ACHN (cell line): Measurements from ENCODE around the gene SLC9A1.

Source experiments
- DNase-seq: peaks from one replicate; pipeline ENCODE4 v3.0.0-alpha.2; 2015
- in situ Hi-C: cut with HindIII; loops from 2 replicates; pipeline ENCODE4 v1.10.0; 2017; ENCODE audit warnings: low sequenced_read_pairs, low pct_ligation_motif_present, low pct_unique_long_range_greater_than_20kb

SLC9A1 gene

DNA sequence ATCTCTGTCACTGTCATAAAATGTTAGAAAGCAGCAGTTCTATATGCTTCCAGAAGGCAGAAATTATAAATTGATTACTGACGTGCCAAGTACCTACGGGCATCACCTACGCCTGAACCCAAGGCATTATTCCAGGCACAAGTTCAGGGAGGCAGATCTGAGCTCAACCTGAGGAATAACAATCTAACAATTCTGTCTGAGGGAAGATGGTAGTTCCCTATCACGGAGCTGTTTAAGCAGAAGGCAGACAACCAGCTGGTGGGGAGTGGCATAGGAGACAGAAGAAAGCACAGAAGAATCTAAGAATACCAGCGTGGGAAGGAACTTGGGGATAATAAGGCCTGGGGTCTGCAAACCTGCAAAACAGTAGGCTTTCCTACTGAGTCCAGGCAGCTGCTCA, 40.4 kb downstream of the SLC9A1 start:
- in situ Hi-C loops, result no loop called here
- no peak for DNase-seq

DNA sequence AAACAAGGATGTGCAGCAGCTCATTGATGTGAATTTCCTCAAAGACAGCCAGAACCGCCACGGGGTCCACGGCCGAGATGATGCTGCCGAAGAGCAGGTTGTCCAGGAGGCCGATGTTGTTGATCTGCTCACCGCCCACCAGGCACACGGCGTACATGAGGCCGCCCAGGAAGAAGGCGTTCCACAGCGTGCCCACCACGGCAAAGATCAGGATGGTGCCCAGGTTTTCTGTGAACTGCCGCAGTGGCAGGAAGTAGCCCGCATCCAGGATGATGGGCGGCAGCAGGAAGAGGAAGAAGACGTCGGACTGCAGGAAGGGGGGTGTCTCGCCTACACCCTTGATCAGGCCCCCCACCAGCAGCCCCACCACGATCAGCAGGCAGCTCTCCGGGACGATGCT, 41.1 kb downstream of the SLC9A1 start:
- no peak for DNase-seq
- in situ Hi-C loops, result no loop called here

DNA sequence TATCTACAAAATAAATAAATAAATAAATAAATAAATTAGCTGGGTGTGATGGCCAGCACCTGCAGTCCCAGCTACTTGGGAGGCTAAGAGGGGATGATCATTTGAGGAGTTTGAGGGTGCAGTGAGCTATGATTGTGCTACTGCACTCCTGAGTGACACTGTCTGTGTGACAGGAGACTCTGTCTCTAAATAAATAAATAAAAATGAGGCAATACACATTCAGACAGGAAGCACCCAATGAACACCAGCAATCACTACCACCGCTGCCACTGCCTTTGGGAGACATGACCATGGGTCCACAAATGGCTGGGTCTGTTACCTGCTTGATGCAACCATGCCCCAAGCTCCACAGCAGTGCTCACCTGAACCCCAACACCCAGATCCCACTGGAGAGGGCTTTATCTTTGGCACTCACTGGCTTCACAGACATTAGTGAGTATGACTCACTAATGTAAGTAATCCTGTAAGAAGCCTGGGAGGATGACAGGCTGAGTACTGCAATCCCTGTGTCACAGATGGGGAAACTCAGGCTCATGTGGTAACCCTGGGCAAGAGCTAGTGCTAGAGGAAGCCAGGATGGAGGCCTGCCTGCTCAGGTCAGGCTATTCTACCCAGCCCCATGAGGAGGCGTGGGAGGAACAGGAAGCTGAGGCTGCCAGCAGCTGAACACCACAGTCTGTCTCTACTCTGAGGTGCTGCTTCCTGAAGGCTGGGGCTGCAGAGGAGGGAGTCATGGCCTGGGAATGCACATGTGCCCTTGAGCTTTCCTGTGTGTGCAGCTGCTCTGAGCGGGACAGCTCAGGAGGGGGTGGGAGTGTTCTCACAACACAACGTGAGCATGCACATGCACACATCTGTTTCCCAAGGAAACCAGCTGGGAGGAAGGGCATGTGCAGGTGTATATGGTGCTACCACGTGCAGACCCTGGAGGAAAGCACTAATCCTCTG, 43.0 kb downstream of the SLC9A1 start:
- in situ Hi-C loops, result no loop called here
- DNase-seq, result peak; percentile 89

DNA sequence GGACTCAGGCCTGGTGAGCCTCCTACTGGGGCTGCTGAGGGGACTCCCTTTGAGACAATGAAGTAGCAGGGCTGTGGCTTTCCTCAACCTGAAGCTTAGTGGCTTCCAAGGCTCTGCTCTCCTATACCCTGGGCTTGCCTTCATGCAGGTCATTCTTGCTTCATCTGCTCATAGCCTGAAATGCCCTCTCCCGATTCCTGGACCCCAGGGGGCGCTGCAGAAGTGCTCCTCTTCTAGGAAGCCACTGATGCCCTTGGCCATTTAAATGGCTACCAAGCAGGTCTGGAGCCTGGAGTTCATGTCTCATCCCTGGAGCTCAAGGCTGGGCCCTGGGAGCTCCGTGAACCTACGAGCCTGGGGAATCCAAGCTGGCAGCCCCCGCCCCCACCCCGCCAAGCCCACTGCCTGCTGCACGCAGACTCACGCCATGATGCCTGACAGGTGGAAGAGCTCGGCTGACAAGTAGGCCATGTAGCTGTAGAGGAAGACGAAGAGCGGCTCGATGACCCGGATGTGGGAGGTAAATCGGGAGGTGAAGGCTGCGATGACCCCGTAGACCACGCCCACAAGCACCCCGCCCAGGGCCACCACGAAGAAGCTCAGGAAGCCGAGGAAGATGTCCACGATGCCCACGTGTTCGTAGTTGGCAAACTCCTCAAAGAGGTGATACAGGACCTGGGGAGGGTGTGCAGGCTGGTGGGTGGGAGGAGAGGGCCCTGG, 45.7 kb downstream of the SLC9A1 start:
- peak; percentile 10 for DNase-seq
- in situ Hi-C loops, result no loop called here

- in situ Hi-C loops, result no loop called here
Observed at GRCh38 chr1:27108588-27108987, 46.3 kb downstream of the SLC9A1 start.

GRCh38 chr1:27106561-27107323, 48.2 kb downstream of the SLC9A1 start:
- no peak for DNase-seq
- in situ Hi-C loops, result no loop called here

More at GRCh38 chr1:27108588-27108987, 46.3 kb downstream of the SLC9A1 start:
- DNase-seq, result no peak

DNA sequence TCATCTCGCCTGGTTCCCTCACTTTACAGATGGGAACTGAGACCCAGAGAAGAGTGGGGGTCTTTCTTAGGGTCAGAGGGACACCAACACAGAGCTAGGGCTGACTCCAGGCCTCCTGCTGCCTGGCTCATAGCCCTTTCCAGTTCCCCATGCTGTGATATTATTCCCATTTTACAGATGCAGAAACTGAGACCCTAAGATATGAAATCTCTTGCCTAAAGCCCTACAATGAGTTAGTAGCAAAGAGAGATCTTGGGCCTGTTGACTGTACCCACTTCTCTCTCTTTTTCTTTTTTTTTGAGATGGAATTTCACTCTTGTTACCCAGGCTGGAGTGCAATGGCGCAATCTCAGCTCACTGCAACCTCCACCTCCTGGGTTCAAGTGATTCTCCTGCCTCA, 49.9 kb downstream of the SLC9A1 start:
- DNase-seq, result no peak
- in situ Hi-C loops, result no loop called here

- in situ Hi-C loops, result no loop called here
- no peak for DNase-seq
Observed at GRCh38 chr1:27103498-27103897, 51.4 kb downstream of the SLC9A1 start.

DNA sequence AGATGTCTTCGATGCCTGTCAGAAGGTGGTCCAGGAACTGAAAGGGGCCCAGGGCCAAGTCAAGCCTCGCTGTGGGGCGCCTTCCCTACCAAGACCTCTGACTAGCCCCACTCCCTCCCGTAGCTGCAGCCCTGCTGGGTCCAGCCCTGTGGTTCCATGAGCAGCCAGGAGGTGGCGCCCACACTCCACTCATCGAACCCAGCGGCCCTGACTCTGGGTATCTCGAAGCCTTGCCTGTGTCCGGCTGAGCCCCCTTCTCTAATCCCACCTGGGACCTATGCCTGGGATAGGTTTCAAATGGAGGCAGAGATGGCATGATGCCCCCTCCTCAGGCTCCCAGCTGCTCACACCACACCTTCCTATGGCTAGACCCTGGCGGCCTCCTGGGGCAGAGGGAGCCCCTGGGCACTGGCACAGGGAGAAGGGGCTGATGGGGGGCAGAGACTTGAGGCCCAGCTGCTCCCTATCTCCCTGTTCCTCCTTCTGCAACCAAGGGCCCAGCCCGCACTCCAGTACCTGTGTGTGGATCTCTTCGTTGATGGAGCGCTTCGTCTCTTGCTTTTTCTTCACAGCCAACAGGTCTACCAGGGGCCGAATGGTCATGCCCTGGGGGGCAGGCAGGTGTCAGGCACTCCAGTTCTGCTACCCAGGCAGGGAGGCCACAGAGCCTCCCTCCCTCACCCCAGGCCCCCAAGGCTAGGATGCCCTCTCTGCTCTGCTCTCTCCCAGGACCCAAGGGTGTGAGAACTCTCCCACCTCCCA, 52.0 kb downstream of the SLC9A1 start:
- in situ Hi-C loops, result no loop called here
- DNase-seq, result peak; percentile 51

DNA sequence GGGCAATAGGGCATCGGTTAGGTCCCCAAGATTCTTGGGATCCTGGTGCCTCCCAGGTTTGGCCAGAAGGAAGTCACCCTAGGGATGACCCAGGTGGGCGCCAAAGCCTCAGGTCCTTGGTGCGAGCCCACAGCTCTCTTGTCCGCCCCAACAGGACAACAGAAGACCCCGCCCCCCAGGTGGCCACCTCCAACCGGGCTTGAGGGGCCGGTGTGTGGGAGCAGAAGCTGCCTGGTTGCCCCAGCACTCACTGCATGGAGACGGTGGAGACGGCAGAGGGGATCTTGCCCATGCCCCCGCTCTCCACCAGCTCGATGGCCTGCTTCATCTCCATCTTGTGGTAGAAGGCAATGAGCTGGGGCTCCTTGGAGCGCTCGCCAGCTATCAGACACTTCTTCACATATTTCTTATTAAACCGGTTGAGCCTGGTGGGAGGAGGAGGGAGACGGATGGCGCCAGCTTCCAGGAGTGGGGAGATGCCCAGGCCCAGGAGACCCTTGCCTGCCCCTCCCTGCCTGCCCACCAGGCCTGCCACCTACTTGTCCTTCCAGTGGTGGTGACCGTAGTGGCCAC, 52.7 kb downstream of the SLC9A1 start:
- DNase-seq, result no peak
- in situ Hi-C loops, result no loop called here

- in situ Hi-C loops, result no loop called here
- no peak for DNase-seq
Observed at GRCh38 chr1:27101696-27102095, 53.2 kb downstream of the SLC9A1 start.

GRCh38 chr1:27101054-27101491, 53.9 kb downstream of the SLC9A1 start:
- in situ Hi-C loops, result no loop called here
- no peak for DNase-seq

- DNase-seq, result no peak
- in situ Hi-C loops, result no loop called here
Observed at GRCh38 chr1:27100335-27101053, 54.4 kb downstream of the SLC9A1 start.

GRCh38 chr1:27099587-27100334, 55.2 kb downstream of the SLC9A1 start:
- no peak for DNase-seq
- in situ Hi-C loops, result no loop called here

- in situ Hi-C loops, result no loop called here
- no peak for DNase-seq
Observed at GRCh38 chr1:27099135-27099586, 55.8 kb downstream of the SLC9A1 start.

GRCh38 chr1:27098431-27099134, 56.3 kb downstream of the SLC9A1 start:
- no peak for DNase-seq
- in situ Hi-C loops, result no loop called here
